HG03103 (cell line): ENCODE results near the gene POLE3.
"Not testable (repeated sequence)": the region's sequence is repeated elsewhere in the genome, so short reads cannot be mapped to it uniquely, and the experiment has no call there.

Source experiments
- ATAC-seq: cut with Tn5 transposase; IDR thresholded peaks from one replicate; pipeline ENCODE4 v1.9.1; 2021; ENCODE audit warnings: low read depth; ENCODE audit not compliant: unreplicated experiment

POLE3 gene

GRCh38 chr9:113406353-113406752 lies 4.1 kb downstream of the POLE3 start:
- not testable (repeated sequence) for ATAC-seq

- ATAC-seq, result no peak
Observed at GRCh38 chr9:113403646-113404045, 6.8 kb downstream of the POLE3 start.

GRCh38 chr9:113401027-113401792 lies 9.3 kb downstream of the POLE3 start, which contains the start of gene ALAD:
Gene ALAD (minus strand): TSS chr9:113401284. CDS start chr9:113393559, 7,725 bp downstream.
- ATAC-seq, result peak; percentile 98

GRCh38 chr9:113399646-113400200 lies 10.8 kb downstream of the POLE3 start:
- ATAC-seq, result no peak

GRCh38 chr9:113398796-113399195 lies 11.7 kb downstream of the POLE3 start:
- ATAC-seq, result no peak

- no peak for ATAC-seq
Observed at GRCh38 chr9:113397203-113397631, 13.3 kb downstream of the POLE3 start.

GRCh38 chr9:113395000-113395861 lies 15.2 kb downstream of the POLE3 start:
- no peak for ATAC-seq

GRCh38 chr9:113393281-113393680 lies 17.2 kb downstream of the POLE3 start:
- ATAC-seq, result no peak

GRCh38 chr9:113391917-113392316 lies 18.6 kb downstream of the POLE3 start:
- no peak for ATAC-seq

- ATAC-seq, result no peak
Observed at GRCh38 chr9:113390192-113390960, 20.1 kb downstream of the POLE3 start.

- no peak for ATAC-seq
Observed at GRCh38 chr9:113389451-113389850, 21.0 kb downstream of the POLE3 start.

- no peak for ATAC-seq
Observed at GRCh38 chr9:113388833-113389232, 21.6 kb downstream of the POLE3 start.

GRCh38 chr9:113387560-113388230 lies 22.8 kb downstream of the POLE3 start:
- ATAC-seq, result no peak

- ATAC-seq, result no peak
Observed at GRCh38 chr9:113386571-113387393, 23.7 kb downstream of the POLE3 start.

GRCh38 chr9:113381909-113382411 lies 28.5 kb downstream of the POLE3 start:
- no peak for ATAC-seq

- ATAC-seq, result not testable (repeated sequence)
Observed at GRCh38 chr9:113381441-113381840, 29.0 kb downstream of the POLE3 start.

GRCh38 chr9:113380869-113381378 lies 29.6 kb downstream of the POLE3 start:
- ATAC-seq, result peak; percentile 66

- ATAC-seq, result not testable (repeated sequence)
Observed at GRCh38 chr9:113379829-113380210, 30.7 kb downstream of the POLE3 start.
